Endometrium (tissue), 2 donors: Measurements from ENCODE around the gene AKAP13.

Experiments
- FAIRE-seq: peaks from 2 replicates; lab custom pipeline; 2012; peaks lifted over from hg19 to GRCh38; lab: Jason Lieb, UNC
- donor health status: control.
- donor health status: control.

The AKAP13 gene

GRCh38 chr15:85672332-85673084 lies 292.1 kb downstream of the AKAP13 start:
- no peak for FAIRE-seq

- no peak for FAIRE-seq
Observed at GRCh38 chr15:85673326-85673725, 292.9 kb downstream of the AKAP13 start.

GRCh38 chr15:85676342-85677098 lies 296.1 kb downstream of the AKAP13 start:
- no peak for FAIRE-seq

GRCh38 chr15:85679231-85679630 lies 298.8 kb downstream of the AKAP13 start:
- FAIRE-seq, result no peak

- no peak for FAIRE-seq
Observed at GRCh38 chr15:85681386-85681785, 301.0 kb downstream of the AKAP13 start.

GRCh38 chr15:85684174-85684710 lies 303.8 kb downstream of the AKAP13 start:
- no peak for FAIRE-seq

GRCh38 chr15:85685356-85685755 lies 305.0 kb downstream of the AKAP13 start:
- FAIRE-seq, result no peak

- FAIRE-seq, result no peak
Observed at GRCh38 chr15:85687329-85687728, 306.9 kb downstream of the AKAP13 start.

GRCh38 chr15:85688711-85689110 lies 308.3 kb downstream of the AKAP13 start:
- FAIRE-seq, result no peak

- no peak for FAIRE-seq
Observed at GRCh38 chr15:85689729-85690128, 309.3 kb downstream of the AKAP13 start.

GRCh38 chr15:85690561-85691231 lies 310.3 kb downstream of the AKAP13 start:
- FAIRE-seq, result no peak

- FAIRE-seq, result no peak
Observed at GRCh38 chr15:85691350-85692240, 311.2 kb downstream of the AKAP13 start.

GRCh38 chr15:85692321-85692720 lies 311.9 kb downstream of the AKAP13 start:
- no peak for FAIRE-seq

- no peak for FAIRE-seq
Observed at GRCh38 chr15:85692873-85693272, 312.5 kb downstream of the AKAP13 start.

GRCh38 chr15:85693277-85693676 lies 312.9 kb downstream of the AKAP13 start:
- FAIRE-seq, result no peak

GRCh38 chr15:85694091-85694490 lies 313.7 kb downstream of the AKAP13 start:
- FAIRE-seq, result no peak

- no peak for FAIRE-seq
Observed at GRCh38 chr15:85700767-85701166, 320.4 kb downstream of the AKAP13 start.

GRCh38 chr15:85702321-85703101 lies 322.1 kb downstream of the AKAP13 start:
- FAIRE-seq, result peak; percentile 98

- no peak for FAIRE-seq
Observed at GRCh38 chr15:85704066-85704465, 323.7 kb downstream of the AKAP13 start.

GRCh38 chr15:85704720-85705429 lies 324.5 kb downstream of the AKAP13 start:
- peak; percentile 65 for FAIRE-seq
